ENCODE data around the gene DZIP1L.

- TF ChIP-seq CTCF (IDR thresholded peaks at IDR 0.05; ENCODE audit: insufficient read depth, low read length, poor library complexity, severe bottlenecking) (no peak), EZH2phosphoT487 (conservative IDR thresholded peaks at IDR 0.05; ENCODE audit: low read length) (no peak)
Observed at GRCh38 chr3:138059261-138059660, 56.1 kb downstream of the DZIP1L start.

Data from SU-DHL-6 (cell line).